OCI-LY3 (cell line): ENCODE results near the gene DUSP5.

ENCODE experiments used
- CTCF ChIP-seq: fragments of 200-600, 300-600 bp; sonication (generic); IDR thresholded peaks from 2 replicates; pipeline ENCODE4 v1.5.1; 2014; ENCODE audit warnings: antibody characterized with exemption, low read length, low read depth
- EZH2phosphoT487 ChIP-seq: fragments of 200-600 bp; shearing (Covaris generic); IDR thresholded peaks from 2 replicates; pipeline ENCODE4 v1.6.1; 2018; ENCODE audit warnings: antibody characterized with exemption, mixed run types, low read depth

GRCh38 chr10:110516815-110517492 lies 19.2 kb downstream of the DUSP5 start:
- TF ChIP-seq CTCF, result no peak
- no peak for TF ChIP-seq EZH2phosphoT487
